Colonic mucosa (tissue), 4 donors: ENCODE data around the gene HPD. TPM values are rescaled to one million over a fixed set of nuclear protein-coding genes. Genes with fewer than 3 reads are reported as not detected.
"Not testable (repeated sequence)": the region's sequence is repeated elsewhere in the genome, so short reads cannot be mapped to it uniquely, and the experiment has no call there.

ENCODE experiments used
- DNase-seq: peaks from one replicate; pipeline ENCODE4 v3.0.0-alpha.2; 2020
- H3K27ac ChIP-seq: fragments of 200-600 bp; one replicate; pipeline ENCODE4 v1.8.0; 2021
- H3K27me3 ChIP-seq: fragments of 200-600 bp; one replicate; pipeline ENCODE4 v1.8.0; 2021
- H3K36me3 ChIP-seq: fragments of 200-600 bp; one replicate; pipeline ENCODE4 v1.8.0; 2021
- H3K4me1 ChIP-seq: fragments of 200-600 bp; one replicate; pipeline ENCODE4 v1.8.0; 2021; ENCODE audit warnings: mild to moderate bottlenecking
- H3K4me3 ChIP-seq: fragments of 200-600 bp; one replicate; pipeline ENCODE4 v1.8.0; 2021
- H3K9ac ChIP-seq, 2 donors: one replicate each; pipeline ENCODE4 v1.7.0; 2013; ENCODE audit warnings: control low read depth in 2 of 2, low read depth in 2 of 2, low read length in 2 of 2
- H3K9me3 ChIP-seq: fragments of 200-600 bp; one replicate; pipeline ENCODE4 v1.8.0; 2021
- intact Hi-C: fragments of 100-400 bp; cut with DNase I; formaldehyde crosslinking; loops from one replicate; pipeline ENCODE4 v1.14.1; 2022
- total RNA-seq, 2 donors: library from RNA; stranded (reverse); fragmentation: NEBNext Ultra II Directional in 1 of 2; extraction: Animal tissue kit (Norgen Biotek cat#: 25700) in 1 of 2; gene quantifications; one replicate each; pipeline ENCODE4 v1.2.1, GENCODE V29; 2021
- TF ChIP-seq, protein P1 (sequence below): fragments of 200-600 bp; IDR thresholded peaks from one replicate; pipeline ENCODE4 v1.8.0; 2022; ENCODE audit warnings: antibody characterized with exemption, mild to moderate bottlenecking
- donor health status: healthy.
- donor health status: DM: no; HTN: no; CAD: no.
- donor health status: DM: no; HTN: no; CAD: no.

HPD gene
- total RNA-seq, 2 donors from 2014 or later = 0.27 to 0.91 TPM

GRCh38 chr12:121791671-121792551 lies 66.7 kb downstream of the HPD start:
- no peaks in the 10 kb centered on the region for H3K9me3 ChIP-seq
- peak overlapping the region; percentile 78 for H3K27ac ChIP-seq
- H3K36me3 ChIP-seq = no peaks in the 10 kb centered on the region
- peaks cover 31% of the 10 kb centered on the region for H3K4me1 ChIP-seq
- TF ChIP-seq, protein P1, sequence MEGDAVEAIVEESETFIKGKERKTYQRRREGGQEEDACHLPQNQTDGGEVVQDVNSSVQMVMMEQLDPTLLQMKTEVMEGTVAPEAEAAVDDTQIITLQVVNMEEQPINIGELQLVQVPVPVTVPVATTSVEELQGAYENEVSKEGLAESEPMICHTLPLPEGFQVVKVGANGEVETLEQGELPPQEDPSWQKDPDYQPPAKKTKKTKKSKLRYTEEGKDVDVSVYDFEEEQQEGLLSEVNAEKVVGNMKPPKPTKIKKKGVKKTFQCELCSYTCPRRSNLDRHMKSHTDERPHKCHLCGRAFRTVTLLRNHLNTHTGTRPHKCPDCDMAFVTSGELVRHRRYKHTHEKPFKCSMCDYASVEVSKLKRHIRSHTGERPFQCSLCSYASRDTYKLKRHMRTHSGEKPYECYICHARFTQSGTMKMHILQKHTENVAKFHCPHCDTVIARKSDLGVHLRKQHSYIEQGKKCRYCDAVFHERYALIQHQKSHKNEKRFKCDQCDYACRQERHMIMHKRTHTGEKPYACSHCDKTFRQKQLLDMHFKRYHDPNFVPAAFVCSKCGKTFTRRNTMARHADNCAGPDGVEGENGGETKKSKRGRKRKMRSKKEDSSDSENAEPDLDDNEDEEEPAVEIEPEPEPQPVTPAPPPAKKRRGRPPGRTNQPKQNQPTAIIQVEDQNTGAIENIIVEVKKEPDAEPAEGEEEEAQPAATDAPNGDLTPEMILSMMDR = no peak
- H3K9ac ChIP-seq = peak overlapping the region; percentile 77 to 93
- H3K27me3 ChIP-seq = no peaks in the 10 kb centered on the region
- peak overlapping the region; percentile 70 for H3K4me3 ChIP-seq
- intact Hi-C loops = loop anchor here (5.0 kb wide), 2 partner anchors 95 kb away; partner anchors contain the start of gene PSMD9
- peak; percentile 63 for DNase-seq

GRCh38 chr12:121790785-121791184 lies 67.9 kb downstream of the HPD start:
- Histone ChIP-seq H3K9ac (peak overlapping the region in 1 of 2 donors; percentile 54), H3K4me1 (peaks cover 20% of the 10 kb centered on the region), H3K27ac (peak overlapping the region; percentile 78)
- DNase-seq, H3K36me3 ChIP-seq, H3K27me3 ChIP-seq, H3K4me3 ChIP-seq, H3K9me3 ChIP-seq: not testable (repeated sequence)
- intact Hi-C loops = loop anchor here (5.0 kb wide), 2 partner anchors 93 to 97 kb away; partner anchors contain the start of gene PSMD9

DNA sequence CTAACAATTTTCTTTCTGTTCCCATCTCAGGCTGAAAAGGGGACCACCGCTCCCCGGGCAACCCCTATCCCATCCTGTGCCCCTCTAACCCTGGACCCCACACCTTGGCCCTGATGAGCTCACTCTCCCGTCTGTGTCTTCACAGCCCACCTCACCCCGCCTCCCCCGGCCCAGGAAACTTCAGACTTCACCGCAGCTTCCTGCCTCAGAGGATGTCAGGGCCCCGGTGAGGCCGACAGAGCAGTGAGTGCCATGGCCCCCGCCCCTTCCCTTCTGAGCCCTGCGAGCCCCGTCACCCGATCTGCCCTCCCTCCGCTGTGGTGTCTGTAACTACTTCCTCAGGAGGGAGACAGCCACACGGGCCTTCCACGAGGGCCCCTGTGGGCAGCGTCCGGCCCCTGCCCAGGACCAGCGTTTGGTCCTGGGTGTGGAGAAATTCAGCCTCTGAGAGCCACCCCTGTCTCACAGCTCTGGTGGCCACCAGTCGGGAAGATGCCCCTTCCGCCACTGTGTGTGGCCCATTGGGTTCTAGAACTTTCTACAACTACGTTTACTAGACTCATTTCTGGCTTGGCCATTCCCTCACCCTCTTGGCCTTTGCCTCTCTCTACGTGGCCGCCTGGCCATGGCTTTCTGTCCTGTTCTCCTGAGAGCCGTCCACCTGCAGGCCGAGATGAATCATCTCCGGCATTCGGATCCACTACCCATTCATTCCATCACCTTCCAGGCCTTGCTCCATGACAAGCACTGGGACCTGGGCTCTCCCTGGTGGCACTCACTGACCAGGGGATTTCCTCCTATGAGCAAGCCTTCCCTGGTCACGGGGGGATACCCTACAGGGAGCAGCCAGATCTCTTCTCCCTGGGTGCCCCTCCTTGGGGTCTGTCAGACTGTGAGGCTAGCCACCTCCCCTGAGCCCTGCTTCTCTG lies 68.6 kb downstream of the HPD start:
- H3K4me3 ChIP-seq = no peak overlapping the region
- peak overlapping the region; percentile 54 to 68 for H3K9ac ChIP-seq
- peaks cover 13% of the 10 kb centered on the region for H3K4me1 ChIP-seq
- intact Hi-C loops = loop anchor here (5.0 kb wide), 2 partner anchors 93 to 97 kb away; partner anchors contain the start of gene PSMD9
- peak overlapping the region; percentile 73 for H3K27ac ChIP-seq
- no peaks in the 10 kb centered on the region for H3K36me3 ChIP-seq
- TF ChIP-seq, protein P1 = no peak
- peak; percentile 61 for DNase-seq
- no peaks in the 10 kb centered on the region for H3K9me3 ChIP-seq
- H3K27me3 ChIP-seq = no peaks in the 10 kb centered on the region

Other genes starting within 250 kb of the HPD start
- gene ORAI1, start 232.3 kb downstream of the HPD start, total RNA-seq = 10 to 100 TPM; 14.6 to 23.5 TPM
- gene MORN3, start 189.2 kb downstream of the HPD start, total RNA-seq = not detected
- 1 to 10 TPM; 3.9 to 6.5 TPM for gene TMEM120B, start 146.1 kb downstream of the HPD start, total RNA-seq
- 10 to 100 TPM; 58.0 to 74.5 TPM for gene RHOF, start 65.2 kb downstream of the HPD start, total RNA-seq
- gene SETD1B, start 54.9 kb downstream of the HPD start, total RNA-seq = 10 to 100 TPM; 20.4 to 25.4 TPM
- gene PSMD9, start 29.9 kb upstream of the HPD start, total RNA-seq = 10 to 100 TPM; 46.1 to 68.3 TPM
- gene CFAP251, start 59.7 kb upstream of the HPD start, total RNA-seq = under 1 TPM; 0.64 to 0.93 TPM
- gene BCL7A, start 163.0 kb upstream of the HPD start, total RNA-seq = 10 to 100 TPM in 1 of 2 donors, 1 to 10 TPM in 1; 7.0 to 10.0 TPM
- 100 to 1,000 TPM; 158 to 201 TPM for gene MLXIP, start 219.9 kb upstream of the HPD start, total RNA-seq